ENCODE results near the gene HPSE2. TPM values are rescaled to one million over a fixed set of nuclear protein-coding genes. Genes with fewer than 3 reads are reported as not detected.

HPSE2 gene
- total and polyA plus RNA-seq, 7 experiments from 2014 or later = not detected

GRCh38 chr10:98488669-98489430 lies 746.8 kb downstream of the HPSE2 start:
- DNase-seq (no peak), ATAC-seq (no peak)
- Histone ChIP-seq H3K9me3 (ENCODE audit: control insufficient read depth in 2 of 3, low read length in 3 of 3) (no peaks in the 10 kb centered on the region), H3K4me1 (ENCODE audit: control insufficient read depth in 2 of 2, insufficient read depth in 2 of 2, low read length in 2 of 2) (no peaks in the 10 kb centered on the region), H3K27ac (ENCODE audit: low read depth, low read length) (no peak overlapping the region), H3K36me3 (ENCODE audit: control insufficient read depth in 2 of 3, insufficient read depth in 3 of 3, low read length in 3 of 3) (no peaks in the 10 kb centered on the region), H3K27me3 (ENCODE audit: control insufficient read depth in 2 of 2, insufficient read depth in 2 of 2, low read length in 2 of 2) (no peaks in the 10 kb centered on the region), H3K4me3 (ENCODE audit: low read length) (no peak overlapping the region)
- intact Hi-C loops (cut with micrococcal nuclease) = no loop called here
- POLR2A ChIA-PET = no interaction called here
- Mint-ChIP-seq H3K36me3 (no peaks in the 10 kb centered on the region), H3K27ac (no peak overlapping the region), H3K27me3 (peaks cover 2 to 27% (median 25%) of the 10 kb centered on the region in 5 donors), H3K4me1 (no peaks in the 10 kb centered on the region), H3K4me3 (no peak overlapping the region), H3K9me3 (peaks cover 0 to 6% (median 2%) of the 10 kb centered on the region in 11 donors)
- CTCF ChIA-PET = no interaction called here

GRCh38 chr10:98487649-98488048 lies 748.0 kb downstream of the HPSE2 start:
- Histone ChIP-seq H3K27ac (ENCODE audit: low read depth, low read length) (no peak overlapping the region), H3K9me3 (ENCODE audit: control insufficient read depth in 2 of 3, low read length in 3 of 3) (no peaks in the 10 kb centered on the region), H3K36me3 (ENCODE audit: control insufficient read depth in 2 of 3, insufficient read depth in 3 of 3, low read length in 3 of 3) (no peaks in the 10 kb centered on the region), H3K27me3 (ENCODE audit: control insufficient read depth in 2 of 2, insufficient read depth in 2 of 2, low read length in 2 of 2) (no peaks in the 10 kb centered on the region), H3K4me3 (ENCODE audit: low read length) (no peak overlapping the region), H3K4me1 (ENCODE audit: control insufficient read depth in 2 of 2, insufficient read depth in 2 of 2, low read length in 2 of 2) (no peaks in the 10 kb centered on the region)
- Mint-ChIP-seq H3K4me3 (no peak overlapping the region), H3K9me3 (peaks cover 0 to 2% (median 0%) of the 10 kb centered on the region in 11 donors), H3K4me1 (peaks cover 0 to under 1% (median 0%) of the 10 kb centered on the region in 7 donors), H3K27me3 (peaks cover 2 to 20% (median 19%) of the 10 kb centered on the region in 5 donors), H3K27ac (no peak overlapping the region), H3K36me3 (no peaks in the 10 kb centered on the region)
- no peak for ATAC-seq
- ChIA-PET POLR2A (no interaction called here), CTCF (no interaction called here)
- DNase-seq = no peak
- intact Hi-C loops (cut with micrococcal nuclease) = no loop called here

DNA sequence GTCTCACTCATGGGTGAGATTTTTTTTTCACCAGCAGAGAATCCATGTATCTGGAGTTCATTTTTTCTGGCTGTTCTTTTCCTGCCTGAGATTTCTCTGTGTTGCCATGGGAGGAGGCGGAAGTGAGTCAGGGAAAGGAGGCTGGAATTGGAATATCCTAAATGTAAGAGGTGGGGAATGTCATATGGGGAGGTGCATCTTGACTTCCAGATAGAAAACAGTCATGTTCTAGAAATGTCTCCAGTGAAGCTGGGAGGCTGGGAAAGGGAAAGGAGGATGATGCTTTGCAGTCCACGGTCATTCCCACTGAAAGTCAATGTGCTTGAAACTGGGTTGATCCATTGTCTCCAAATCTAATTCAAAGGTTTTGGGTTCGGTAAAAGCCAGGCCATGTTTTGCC lies 749.2 kb downstream of the HPSE2 start:
- peaks cover 0 to 3% (median 0%) of the 10 kb centered on the region in 7 donors for H3K4me1 Mint-ChIP-seq
- Histone ChIP-seq H3K36me3 (ENCODE audit: control insufficient read depth in 2 of 3, insufficient read depth in 3 of 3, low read length in 3 of 3) (no peaks in the 10 kb centered on the region), H3K27me3 (ENCODE audit: control insufficient read depth in 2 of 2, insufficient read depth in 2 of 2, low read length in 2 of 2) (no peaks in the 10 kb centered on the region), H3K4me1 (ENCODE audit: control insufficient read depth in 2 of 2, insufficient read depth in 2 of 2, low read length in 2 of 2) (peaks cover 0 to 4% of the 10 kb centered on the region in 2 donors), H3K4me3 (ENCODE audit: low read length) (no peak overlapping the region), H3K9me3 (ENCODE audit: control insufficient read depth in 2 of 3, low read length in 3 of 3) (no peaks in the 10 kb centered on the region), H3K27ac (ENCODE audit: low read depth, low read length) (no peak overlapping the region)
- ATAC-seq (no peak), DNase-seq (no peak)
- no peaks in the 10 kb centered on the region for H3K36me3 Mint-ChIP-seq
- CTCF ChIA-PET = no interaction called here
- POLR2A ChIA-PET = no interaction called here
- H3K27ac Mint-ChIP-seq = no peak overlapping the region
- H3K4me3 Mint-ChIP-seq = no peak overlapping the region
- H3K9me3 Mint-ChIP-seq = peaks cover 0 to 2% (median 0%) of the 10 kb centered on the region in 11 donors
- intact Hi-C loops (cut with micrococcal nuclease) = no loop called here
- peaks cover 2 to 20% (median 19%) of the 10 kb centered on the region in 5 donors for H3K27me3 Mint-ChIP-seq

GRCh38 chr10:98485959-98486358 lies 749.7 kb downstream of the HPSE2 start:
- no peak for ATAC-seq
- Histone ChIP-seq H3K4me3 (ENCODE audit: low read length) (no peak overlapping the region), H3K27me3 (ENCODE audit: control insufficient read depth in 2 of 2, insufficient read depth in 2 of 2, low read length in 2 of 2) (no peaks in the 10 kb centered on the region), H3K36me3 (ENCODE audit: control insufficient read depth in 2 of 3, insufficient read depth in 3 of 3, low read length in 3 of 3) (no peaks in the 10 kb centered on the region), H3K27ac (ENCODE audit: low read depth, low read length) (no peak overlapping the region), H3K9me3 (ENCODE audit: control insufficient read depth in 2 of 3, low read length in 3 of 3) (no peaks in the 10 kb centered on the region), H3K4me1 (ENCODE audit: control insufficient read depth in 2 of 2, insufficient read depth in 2 of 2, low read length in 2 of 2) (peaks cover 0 to 4% of the 10 kb centered on the region in 2 donors)
- Mint-ChIP-seq H3K4me1 (peaks cover 0 to 3% (median 0%) of the 10 kb centered on the region in 7 donors), H3K9me3 (peaks cover 0 to 2% (median 0%) of the 10 kb centered on the region in 11 donors), H3K27ac (no peak overlapping the region), H3K36me3 (no peaks in the 10 kb centered on the region), H3K27me3 (peaks cover 6 to 24% (median 19%) of the 10 kb centered on the region in 5 donors), H3K4me3 (no peak overlapping the region)
- intact Hi-C loops (cut with micrococcal nuclease) = no loop called here
- DNase-seq = no peak
- CTCF ChIA-PET = no interaction called here
- POLR2A ChIA-PET = no interaction called here

GRCh38 chr10:98483658-98484057 lies 752.0 kb downstream of the HPSE2 start:
- Histone ChIP-seq H3K4me3 (ENCODE audit: low read length) (no peak overlapping the region), H3K4me1 (ENCODE audit: control insufficient read depth in 2 of 2, insufficient read depth in 2 of 2, low read length in 2 of 2) (peaks cover 0 to 4% of the 10 kb centered on the region in 2 donors), H3K27me3 (ENCODE audit: control insufficient read depth in 2 of 2, insufficient read depth in 2 of 2, low read length in 2 of 2) (no peaks in the 10 kb centered on the region)

DNA sequence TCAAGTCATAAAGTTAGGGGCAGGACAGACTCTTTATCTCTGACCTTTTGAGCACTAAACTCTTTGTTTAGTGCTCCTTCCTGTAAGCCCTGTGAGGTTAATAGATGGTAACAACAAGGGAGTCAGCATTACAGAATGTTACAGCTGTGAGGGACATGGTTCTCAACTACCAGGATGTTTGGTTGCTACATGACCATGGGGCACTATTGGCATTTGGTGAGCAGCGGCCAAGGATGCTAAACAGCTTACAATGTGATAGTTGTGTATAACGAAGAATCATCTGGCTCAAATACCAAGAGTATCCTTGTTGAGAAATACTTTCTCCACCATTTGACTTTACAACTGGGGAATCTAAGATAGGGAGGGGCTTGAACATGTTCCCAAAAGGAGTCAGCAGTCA lies 753.6 kb downstream of the HPSE2 start:
- POLR2A ChIA-PET = no interaction called here
- no peak for DNase-seq
- Histone ChIP-seq H3K9me3 (ENCODE audit: control insufficient read depth in 2 of 3, low read length in 3 of 3) (no peaks in the 10 kb centered on the region), H3K27ac (ENCODE audit: low read depth, low read length) (no peak overlapping the region), H3K4me3 (ENCODE audit: low read length) (no peak overlapping the region), H3K4me1 (ENCODE audit: control insufficient read depth in 2 of 2, insufficient read depth in 2 of 2, low read length in 2 of 2) (peaks cover 0 to 4% of the 10 kb centered on the region in 2 donors), H3K36me3 (ENCODE audit: control insufficient read depth in 2 of 3, insufficient read depth in 3 of 3, low read length in 3 of 3) (no peaks in the 10 kb centered on the region), H3K27me3 (ENCODE audit: control insufficient read depth in 2 of 2, insufficient read depth in 2 of 2, low read length in 2 of 2) (no peaks in the 10 kb centered on the region)
- CTCF ChIA-PET = no interaction called here
- no peak overlapping the region for H3K4me3 Mint-ChIP-seq
- intact Hi-C loops (cut with micrococcal nuclease) = no loop called here
- H3K27ac Mint-ChIP-seq = no peak overlapping the region
- H3K27me3 Mint-ChIP-seq = peaks cover 0 to 15% (median 10%) of the 10 kb centered on the region in 5 donors
- no peaks in the 10 kb centered on the region for H3K36me3 Mint-ChIP-seq
- H3K4me1 Mint-ChIP-seq = peaks cover 0 to 3% (median 0%) of the 10 kb centered on the region in 7 donors
- no peak for ATAC-seq
- H3K9me3 Mint-ChIP-seq = peaks cover 0 to 2% (median 0%) of the 10 kb centered on the region in 11 donors

More at GRCh38 chr10:98483658-98484057, 752.0 kb downstream of the HPSE2 start:
- peaks cover 0 to 3% (median 0%) of the 10 kb centered on the region in 7 donors for H3K4me1 Mint-ChIP-seq
- no peak for ATAC-seq
- Histone ChIP-seq H3K9me3 (ENCODE audit: control insufficient read depth in 2 of 3, low read length in 3 of 3) (no peaks in the 10 kb centered on the region), H3K36me3 (ENCODE audit: control insufficient read depth in 2 of 3, insufficient read depth in 3 of 3, low read length in 3 of 3) (no peaks in the 10 kb centered on the region), H3K27ac (ENCODE audit: low read depth, low read length) (no peak overlapping the region)
- H3K36me3 Mint-ChIP-seq = no peaks in the 10 kb centered on the region
- DNase-seq = no peak
- H3K9me3 Mint-ChIP-seq = peaks cover 0 to 2% (median 0%) of the 10 kb centered on the region in 11 donors
- H3K27ac Mint-ChIP-seq = no peak overlapping the region
- peaks cover 3 to 15% (median 10%) of the 10 kb centered on the region in 5 donors for H3K27me3 Mint-ChIP-seq
- H3K4me3 Mint-ChIP-seq = no peak overlapping the region
- intact Hi-C loops (cut with micrococcal nuclease) = no loop called here
- POLR2A ChIA-PET = no interaction called here
- CTCF ChIA-PET = no interaction called here

GRCh38 chr10:98481404-98481945 lies 754.2 kb downstream of the HPSE2 start:
- Histone ChIP-seq H3K27me3 (ENCODE audit: control insufficient read depth in 2 of 2, insufficient read depth in 2 of 2, low read length in 2 of 2) (no peaks in the 10 kb centered on the region), H3K4me1 (ENCODE audit: control insufficient read depth in 2 of 2, insufficient read depth in 2 of 2, low read length in 2 of 2) (peaks cover 0 to 4% of the 10 kb centered on the region in 2 donors), H3K36me3 (ENCODE audit: control insufficient read depth in 2 of 3, insufficient read depth in 3 of 3, low read length in 3 of 3) (no peaks in the 10 kb centered on the region), H3K27ac (ENCODE audit: low read depth, low read length) (no peak overlapping the region), H3K9me3 (ENCODE audit: control insufficient read depth in 2 of 3, low read length in 3 of 3) (no peaks in the 10 kb centered on the region), H3K4me3 (ENCODE audit: low read length) (no peak overlapping the region)
- intact Hi-C loops (cut with micrococcal nuclease) = no loop called here
- peaks cover 0 to 13% (median 10%) of the 10 kb centered on the region in 5 donors for H3K27me3 Mint-ChIP-seq
- no peaks in the 10 kb centered on the region for H3K36me3 Mint-ChIP-seq
- CTCF ChIA-PET = no interaction called here
- no peak overlapping the region for H3K27ac Mint-ChIP-seq
- peaks cover 0 to 3% (median 0%) of the 10 kb centered on the region in 7 donors for H3K4me1 Mint-ChIP-seq
- DNase-seq (no peak), ATAC-seq (no peak)
- H3K4me3 Mint-ChIP-seq = no peak overlapping the region
- POLR2A ChIA-PET = no interaction called here
- H3K9me3 Mint-ChIP-seq = peaks cover 0 to 2% (median 0%) of the 10 kb centered on the region in 11 donors
